ENCODE data around the gene KCNJ15. TPM values are rescaled to one million over a fixed set of nuclear protein-coding genes. Genes with fewer than 3 reads are reported as not detected.

Gene KCNJ15
- total and polyA plus RNA-seq, 2 experiments from 2014 or later, result not detected

GRCh38 chr21:38307771-38308531, 51.2 kb downstream of the KCNJ15 start:
- TF ChIP-seq ZNF331 (CRISPR knock-in tag; IDR thresholded peaks at IDR 0.05; ENCODE audit: low read depth) (no peak), REST (IDR thresholded peaks at IDR 0.05; ENCODE audit: unreplicated experiment) (no peak), CTCF (conservative IDR thresholded peaks at IDR 0.05; ENCODE audit: low read depth in 2 of 2) (no peak), ETS1 (IDR thresholded peaks at IDR 0.05) (no peak), ZNF462 (CRISPR knock-in tag; IDR thresholded peaks at IDR 0.05) (no peak)
- Histone ChIP-seq H3K27ac (ENCODE audit: low read depth) (no peak overlapping the region), H2AFZ (no peak overlapping the region), H3K4me3 (no peak overlapping the region), H3K4me2 (no peak overlapping the region), H3F3A (replicated peaks; ENCODE audit: low read depth) (no peaks in the 10 kb centered on the region), H3K36me3 (ENCODE audit: insufficient read depth) (no peaks in the 10 kb centered on the region), H3K4me1 (ENCODE audit: insufficient read depth) (no peaks in the 10 kb centered on the region), H3K79me2 (replicated peaks; ENCODE audit: insufficient read depth) (no peaks in the 10 kb centered on the region), H3K27me3 (ENCODE audit: insufficient read depth) (no peaks in the 10 kb centered on the region), H3K9me2 (ENCODE audit: insufficient read depth) (0 out of 2 replicates have a peak, but pooled peaks cover 5% of the 10 kb centered on the region), H4K20me1 (replicated peaks; ENCODE audit: insufficient read depth) (no peaks in the 10 kb centered on the region)
- Mint-ChIP-seq H3K27ac (no peak overlapping the region), H3K27me3 (ENCODE audit: insufficient read depth, low read depth, poor library complexity) (peaks cover 2% of the 10 kb centered on the region), H3K36me3 (ENCODE audit: low read depth) (no peaks in the 10 kb centered on the region), H3K4me1 (peaks cover 10% of the 10 kb centered on the region), H3K9me3 (no peaks in the 10 kb centered on the region), H3K4me3 (no peak overlapping the region)
- no peak for DNase-seq (ENCODE audit: low spot score)
- ATAC-seq, result no peak

Measured in GM23338 (cell line).